Progenitor cell of endocrine pancreas (in vitro differentiated cells): ENCODE results near the gene DGKQ. TPM values are rescaled to one million over a fixed set of nuclear protein-coding genes. Genes with fewer than 3 reads are reported as not detected.

ENCODE experiments used
- DNase-seq: peaks from one replicate; pipeline ENCODE4 v3.0.0; 2021; ENCODE audit warnings: low spot score; ENCODE audit not compliant: unreplicated experiment
- H3K27ac Mint-ChIP-seq: 2 replicates; pipeline ENCODE4 v1.8.0; 2021; ENCODE audit warnings: mild to moderate bottlenecking, moderate library complexity, mixed read lengths
- H3K27me3 Mint-ChIP-seq: 2 replicates; pipeline ENCODE4 v1.8.0; 2021; ENCODE audit warnings: mixed read lengths
- H3K36me3 Mint-ChIP-seq: 2 replicates; pipeline ENCODE4 v1.8.0; 2022; ENCODE audit warnings: mixed read lengths; ENCODE audit not compliant: insufficient read depth
- H3K4me1 Mint-ChIP-seq: 2 replicates; pipeline ENCODE4 v1.8.0; 2021; ENCODE audit warnings: low read depth, mixed read lengths
- H3K4me3 Mint-ChIP-seq: 2 replicates; pipeline ENCODE4 v1.8.0; 2021; ENCODE audit warnings: low read depth, mild to moderate bottlenecking, moderate library complexity, mixed read lengths
- H3K9me3 Mint-ChIP-seq: 2 replicates; pipeline ENCODE4 v1.8.0; 2021; ENCODE audit warnings: low read depth, mixed read lengths
- CTCF ChIP-seq: fragments of 200-600 bp; sonication (generic); IDR thresholded peaks from one replicate; pipeline ENCODE4 v1.5.0; 2021; ENCODE audit warnings: antibody characterized with exemption, mild to moderate bottlenecking; ENCODE audit not compliant: unreplicated experiment
- total RNA-seq: library from RNA; stranded (reverse); gene quantifications from 2 replicates; pipeline ENCODE4 v1.2.1, GENCODE V29; 2021

Gene DGKQ
- total RNA-seq, 1 donor from 2014 or later = 24.9 TPM

- Mint-ChIP-seq H3K4me3 (no peak overlapping the region), H3K36me3 (peaks cover 8% of the 10 kb centered on the region), H3K4me1 (no peaks in the 10 kb centered on the region), H3K27me3 (no peaks in the 10 kb centered on the region), H3K27ac (peak overlapping the region; percentile 11), H3K9me3 (no peaks in the 10 kb centered on the region)
- TF ChIP-seq CTCF = no peak
- DNase-seq = no peak
Measured at GRCh38 chr4:909131-909571, 64.2 kb downstream of the DGKQ start.

Other genes with a start within 250 kb of the DGKQ start
- 1.4 and 2.0 TPM in 2 replicates for gene CPLX1, start 147.4 kb downstream of the DGKQ start, total RNA-seq
- gene GAK, start 41.3 kb downstream of the DGKQ start, total RNA-seq = 116 and 119 TPM in 2 replicates
- 29.1 and 30.6 TPM in 2 replicates for gene TMEM175, start 41.1 kb downstream of the DGKQ start, total RNA-seq
- gene IDUA, start 13.5 kb upstream of the DGKQ start, total RNA-seq = 79.4 and 87.0 TPM in 2 replicates
- 2.6 and 3.3 TPM in 2 replicates for gene SLC26A1, start 19.8 kb upstream of the DGKQ start, total RNA-seq
- 121 and 126 TPM in 2 replicates for gene FGFRL1, start 38.1 kb upstream of the DGKQ start, total RNA-seq
- gene RNF212, start 140.0 kb upstream of the DGKQ start, total RNA-seq = 11.2 and 11.6 TPM in 2 replicates
- 1.9 and 2.2 TPM in 2 replicates for gene SPON2, start 199.0 kb upstream of the DGKQ start, total RNA-seq